ENCODE results near the gene SEC14L5.

Gene SEC14L5

DNA sequence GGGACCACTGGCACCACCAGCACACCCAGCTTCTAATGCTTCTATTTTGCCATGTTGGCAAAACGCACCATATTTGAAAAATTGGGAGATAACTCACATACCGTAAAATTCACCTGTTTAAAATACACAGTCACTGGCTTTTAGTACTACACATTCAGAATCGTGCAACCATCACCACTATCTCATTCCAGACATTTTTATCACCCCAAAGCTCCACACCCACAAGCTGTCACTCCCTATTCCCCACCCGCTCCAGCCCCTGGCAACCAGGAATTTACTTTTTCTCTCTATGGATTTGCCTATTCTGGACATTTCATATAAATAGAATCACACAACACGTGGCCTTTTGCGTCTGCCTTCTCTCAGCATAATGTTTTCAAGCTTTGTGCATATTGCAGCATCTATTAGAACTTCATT lies 46.2 kb upstream of the SEC14L5 start:
- H3K4me1 ChIP-seq (ENCODE audit: control insufficient read depth in 1 of 2, insufficient read depth in 2 of 2, low read length in 2 of 2): peaks cover 0 to 3% of the 10 kb centered on the region in 2 experiments
- no peak overlapping the region for H4K8ac ChIP-seq (ENCODE audit: low read depth, low read length)
- no peak overlapping the region for H3K9ac ChIP-seq (ENCODE audit: low read length)
- H3K79me1 ChIP-seq (ENCODE audit: low read length): no peaks in the 10 kb centered on the region
- no peak overlapping the region for H3K27ac ChIP-seq (ENCODE audit: low read depth, low read length)
- no peak overlapping the region for H3K4me3 ChIP-seq (ENCODE audit: low read depth, low read length)
- H3K14ac ChIP-seq (ENCODE audit: low read length): no peak overlapping the region
- H3K27me3 ChIP-seq (ENCODE audit: insufficient read depth, low read length): no peaks in the 10 kb centered on the region
- H4K12ac ChIP-seq (ENCODE audit: low read depth, low read length): no peak overlapping the region
- H2BK12ac ChIP-seq (ENCODE audit: low read length): no peak overlapping the region
- no peak overlapping the region for H3K4me2 ChIP-seq (ENCODE audit: low read length)
- no peak overlapping the region for H3K18ac ChIP-seq (ENCODE audit: low read length)
- H3K79me2 ChIP-seq (ENCODE audit: control insufficient read depth, insufficient read depth, low read length, poor library complexity): no peaks in the 10 kb centered on the region
- peak in 1 of 2 donors; percentile 35 for DNase-seq
- H4K91ac ChIP-seq (ENCODE audit: low read depth, low read length): no peak overlapping the region
- H2AK5ac ChIP-seq (ENCODE audit: low read length): no peak overlapping the region
- H3K23ac ChIP-seq (ENCODE audit: low read length): no peak overlapping the region
- no peak overlapping the region for H2BK120ac ChIP-seq (ENCODE audit: insufficient read depth, low read length, poor library complexity)
- H2BK5ac ChIP-seq (ENCODE audit: low read depth, low read length, poor library complexity): no peak overlapping the region
- no peaks in the 10 kb centered on the region for H3K36me3 ChIP-seq (ENCODE audit: control insufficient read depth in 1 of 2, insufficient read depth in 2 of 2, low read length in 2 of 2)
- WGBS (ENCODE audit: extremely low coverage, insufficient coverage, insufficient read length): no CpG with 5 or more reads among the region's 6 CpGs
- H2AFZ ChIP-seq (ENCODE audit: insufficient read depth, low read length, poor library complexity): no peak overlapping the region
- H3K4ac ChIP-seq (ENCODE audit: low read depth, low read length): no peak overlapping the region
- H3K9me3 ChIP-seq (ENCODE audit: insufficient read depth, low read depth, low read length): no peaks in the 10 kb centered on the region

GRCh38 chr16:4913130-4913773 lies 44.9 kb upstream of the SEC14L5 start:
- no peaks in the 10 kb centered on the region for H3K9me3 ChIP-seq (ENCODE audit: insufficient read depth, low read depth, low read length)
- H3K4ac ChIP-seq (ENCODE audit: low read depth, low read length): no peak overlapping the region
- no peaks in the 10 kb centered on the region for H3K79me2 ChIP-seq (ENCODE audit: control insufficient read depth, insufficient read depth, low read length, poor library complexity)
- H3K4me1 ChIP-seq (ENCODE audit: control insufficient read depth in 1 of 2, insufficient read depth in 2 of 2, low read length in 2 of 2): peaks cover 0 to 3% of the 10 kb centered on the region in 2 experiments
- H3K9ac ChIP-seq (ENCODE audit: low read length): no peak overlapping the region
- no peak overlapping the region for H3K4me3 ChIP-seq (ENCODE audit: low read depth, low read length)
- H4K91ac ChIP-seq (ENCODE audit: low read depth, low read length): no peak overlapping the region
- no peak overlapping the region for H2AFZ ChIP-seq (ENCODE audit: insufficient read depth, low read length, poor library complexity)
- H2BK12ac ChIP-seq (ENCODE audit: low read length): no peak overlapping the region
- WGBS (ENCODE audit: extremely low coverage, insufficient coverage, insufficient read length): no CpG with 5 or more reads among the region's 7 CpGs
- no peak overlapping the region for H3K18ac ChIP-seq (ENCODE audit: low read length)
- no peaks in the 10 kb centered on the region for H3K27me3 ChIP-seq (ENCODE audit: insufficient read depth, low read length)
- H4K8ac ChIP-seq (ENCODE audit: low read depth, low read length): no peak overlapping the region
- no peaks in the 10 kb centered on the region for H3K79me1 ChIP-seq (ENCODE audit: low read length)
- H2BK5ac ChIP-seq (ENCODE audit: low read depth, low read length, poor library complexity): no peak overlapping the region
- no peak overlapping the region for H4K12ac ChIP-seq (ENCODE audit: low read depth, low read length)
- no peak overlapping the region for H3K27ac ChIP-seq (ENCODE audit: low read depth, low read length)
- H3K36me3 ChIP-seq (ENCODE audit: control insufficient read depth in 1 of 2, insufficient read depth in 2 of 2, low read length in 2 of 2): no peaks in the 10 kb centered on the region
- H3K23ac ChIP-seq (ENCODE audit: low read length): no peak overlapping the region
- no peak overlapping the region for H2BK120ac ChIP-seq (ENCODE audit: insufficient read depth, low read length, poor library complexity)
- H2AK5ac ChIP-seq (ENCODE audit: low read length): no peak overlapping the region
- H3K14ac ChIP-seq (ENCODE audit: low read length): no peak overlapping the region
- H3K4me2 ChIP-seq (ENCODE audit: low read length): no peak overlapping the region
- no peak for DNase-seq

GRCh38 chr16:4913774-4914525 lies 44.2 kb upstream of the SEC14L5 start:
- Histone ChIP-seq H3K4me1 (ENCODE audit: control insufficient read depth in 1 of 2, insufficient read depth in 2 of 2, low read length in 2 of 2) (peaks cover 4 to 8% of the 10 kb centered on the region in 2 experiments), H3K79me1 (ENCODE audit: low read length) (no peaks in the 10 kb centered on the region), H3K4ac (ENCODE audit: low read depth, low read length) (no peak overlapping the region), H3K27me3 (ENCODE audit: insufficient read depth, low read length) (no peaks in the 10 kb centered on the region), H4K12ac (ENCODE audit: low read depth, low read length) (no peak overlapping the region), H4K91ac (ENCODE audit: low read depth, low read length) (no peak overlapping the region), H3K9ac (ENCODE audit: low read length) (no peak overlapping the region), H4K8ac (ENCODE audit: low read depth, low read length) (no peak overlapping the region), H3K14ac (ENCODE audit: low read length) (no peak overlapping the region), H2BK12ac (ENCODE audit: low read length) (no peak overlapping the region), H2BK5ac (ENCODE audit: low read depth, low read length, poor library complexity) (no peak overlapping the region), H2BK120ac (ENCODE audit: insufficient read depth, low read length, poor library complexity) (no peak overlapping the region), H2AK5ac (ENCODE audit: low read length) (no peak overlapping the region), H3K18ac (ENCODE audit: low read length) (no peak overlapping the region), H3K4me2 (ENCODE audit: low read length) (no peak overlapping the region), H3K27ac (ENCODE audit: low read depth, low read length) (no peak overlapping the region), H3K36me3 (ENCODE audit: control insufficient read depth in 1 of 2, insufficient read depth in 2 of 2, low read length in 2 of 2) (no peaks in the 10 kb centered on the region), H3K23ac (ENCODE audit: low read length) (no peak overlapping the region), H2AFZ (ENCODE audit: insufficient read depth, low read length, poor library complexity) (no peak overlapping the region), H3K9me3 (ENCODE audit: insufficient read depth, low read depth, low read length) (no peaks in the 10 kb centered on the region), H3K4me3 (ENCODE audit: low read depth, low read length) (no peak overlapping the region), H3K79me2 (ENCODE audit: control insufficient read depth, insufficient read depth, low read length, poor library complexity) (no peaks in the 10 kb centered on the region)
- WGBS (ENCODE audit: extremely low coverage, insufficient coverage, insufficient read length): no CpG with 5 or more reads among the region's 15 CpGs
- no peak for DNase-seq

- H4K91ac ChIP-seq (ENCODE audit: low read depth, low read length): no peak overlapping the region
- no peak overlapping the region for H3K14ac ChIP-seq (ENCODE audit: low read length)
- H2AFZ ChIP-seq (ENCODE audit: insufficient read depth, low read length, poor library complexity): no peak overlapping the region
- peaks cover 6 to 11% of the 10 kb centered on the region in 2 experiments for H3K4me1 ChIP-seq (ENCODE audit: control insufficient read depth in 1 of 2, insufficient read depth in 2 of 2, low read length in 2 of 2)
- no peaks in the 10 kb centered on the region for H3K36me3 ChIP-seq (ENCODE audit: control insufficient read depth in 1 of 2, insufficient read depth in 2 of 2, low read length in 2 of 2)
- no CpG with 5 or more reads among the region's 7 CpGs for WGBS (ENCODE audit: extremely low coverage, insufficient coverage, insufficient read length)
- H2BK120ac ChIP-seq (ENCODE audit: insufficient read depth, low read length, poor library complexity): no peak overlapping the region
- H3K9me3 ChIP-seq (ENCODE audit: insufficient read depth, low read depth, low read length): no peaks in the 10 kb centered on the region
- no peak overlapping the region for H3K4me3 ChIP-seq (ENCODE audit: low read depth, low read length)
- no peak overlapping the region for H3K23ac ChIP-seq (ENCODE audit: low read length)
- no peak overlapping the region for H3K9ac ChIP-seq (ENCODE audit: low read length)
- H2BK12ac ChIP-seq (ENCODE audit: low read length): no peak overlapping the region
- H3K27ac ChIP-seq (ENCODE audit: low read depth, low read length): no peak overlapping the region
- H3K18ac ChIP-seq (ENCODE audit: low read length): no peak overlapping the region
- H2BK5ac ChIP-seq (ENCODE audit: low read depth, low read length, poor library complexity): no peak overlapping the region
- no peak overlapping the region for H3K4ac ChIP-seq (ENCODE audit: low read depth, low read length)
- no peaks in the 10 kb centered on the region for H3K27me3 ChIP-seq (ENCODE audit: insufficient read depth, low read length)
- no peak overlapping the region for H4K12ac ChIP-seq (ENCODE audit: low read depth, low read length)
- H3K79me1 ChIP-seq (ENCODE audit: low read length): no peaks in the 10 kb centered on the region
- no peak overlapping the region for H3K4me2 ChIP-seq (ENCODE audit: low read length)
- no peak overlapping the region for H2AK5ac ChIP-seq (ENCODE audit: low read length)
- H3K79me2 ChIP-seq (ENCODE audit: control insufficient read depth, insufficient read depth, low read length, poor library complexity): no peaks in the 10 kb centered on the region
- no peak for DNase-seq
- no peak overlapping the region for H4K8ac ChIP-seq (ENCODE audit: low read depth, low read length)
These were observed 43.5 kb upstream of the SEC14L5 start for GRCh38 chr16:4914528-4915225.
